ENCODE measurements around the gene EXD3. TPM values are rescaled to one million over a fixed set of nuclear protein-coding genes. Genes with fewer than 3 reads are reported as not detected.

The EXD3 gene
- total RNA-seq, 1 experiment from 2014 or later = 1.9 TPM

DNA sequence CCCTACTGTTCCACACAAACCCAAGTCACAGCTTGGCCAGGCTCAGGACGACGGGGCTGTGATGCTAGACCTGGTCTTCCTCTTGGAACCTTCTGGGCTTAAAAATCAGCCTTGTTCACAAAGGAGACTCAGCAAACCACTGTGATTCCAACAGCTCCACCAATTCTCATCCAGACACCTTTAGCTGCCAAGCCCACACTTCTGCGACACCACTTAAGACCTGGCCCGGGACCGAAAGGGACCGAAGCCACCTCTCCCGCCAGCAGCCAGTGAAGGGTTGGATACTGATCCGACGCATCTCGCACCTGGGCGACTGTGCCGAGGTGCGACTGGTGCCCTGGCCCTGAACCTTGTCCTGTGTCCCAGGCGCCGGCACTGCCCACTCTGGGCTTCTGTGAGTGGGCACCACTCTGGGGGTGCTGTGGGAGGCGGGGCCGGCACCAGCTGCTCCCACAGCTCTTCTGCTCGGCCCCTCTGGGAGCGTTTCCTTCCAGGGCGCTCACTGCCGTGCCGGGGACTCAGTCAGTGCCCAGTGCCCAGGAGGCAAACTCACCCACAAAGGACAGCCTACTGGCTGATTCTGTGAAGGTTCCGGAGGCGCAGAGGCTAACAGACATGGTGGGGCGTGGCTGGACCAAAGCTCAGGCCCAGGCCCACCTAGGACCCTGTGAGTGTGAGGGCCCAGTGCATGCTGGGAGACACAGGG is 50.9 kb downstream of the EXD3 start:
- Histone ChIP-seq H3K4me1 (peaks cover 9% of the 10 kb centered on the region; the same call in 1 of the 2 replicates), H3K27ac (no peak overlapping the region)

GRCh38 chr9:137371521-137371941 is 51.4 kb downstream of the EXD3 start:
- H3K4me1 ChIP-seq = peaks cover 9% of the 10 kb centered on the region; the same call in 1 of the 2 replicates
- H3K27me3 ChIP-seq = peaks cover 37% of the 10 kb centered on the region
- no peaks in the 10 kb centered on the region for H3K36me3 ChIP-seq
- peaks cover 6% of the 10 kb centered on the region; the same call in 1 of the 2 replicates for H3K9me3 ChIP-seq (replicated peaks)
- H3K27ac ChIP-seq = no peak overlapping the region
- no peak for DNase-seq
- no peak overlapping the region for H3K4me3 ChIP-seq

More for the DNA sequence above, 50.9 kb downstream of the EXD3 start:
- Histone ChIP-seq H3K36me3 (no peaks in the 10 kb centered on the region), H3K4me3 (no peak overlapping the region), H3K9me3 (replicated peaks) (peaks cover 6% of the 10 kb centered on the region; the same call in 1 of the 2 replicates), H3K27me3 (peaks cover 37% of the 10 kb centered on the region)
- no peak for DNase-seq

DNA sequence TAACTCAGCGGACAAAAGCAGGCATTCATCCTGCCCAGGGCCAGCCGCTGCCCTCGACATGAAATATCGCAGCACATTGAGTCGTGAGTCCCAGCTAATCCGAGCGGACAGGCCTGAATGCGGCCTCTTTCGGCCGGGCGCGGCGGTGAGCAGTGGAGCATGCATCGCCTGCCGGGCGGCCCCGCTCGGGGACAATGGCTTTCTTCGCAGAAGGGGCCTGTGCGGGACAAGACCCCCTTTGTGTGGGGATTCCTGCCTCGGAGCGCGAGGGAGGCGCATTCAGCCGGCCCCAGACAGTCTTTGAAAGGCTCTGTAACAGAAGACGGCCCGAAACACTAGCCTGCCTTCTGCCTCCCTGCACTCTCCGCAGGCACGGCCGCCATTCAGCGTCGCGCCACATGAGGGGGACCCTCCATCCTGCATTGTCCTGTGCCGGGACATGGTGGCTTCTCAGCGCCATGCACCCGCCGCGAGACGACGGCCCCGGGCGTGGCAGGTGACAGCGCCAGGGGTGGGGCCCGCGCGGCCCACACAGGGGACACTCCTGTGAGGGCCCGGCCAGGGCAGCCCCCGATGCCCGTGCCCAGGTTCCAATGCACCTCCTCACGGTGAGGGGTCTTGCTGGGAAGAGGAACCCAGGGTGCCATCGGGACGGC is 52.0 kb downstream of the EXD3 start:
- Histone ChIP-seq H3K27me3 (peaks cover 37% of the 10 kb centered on the region), H3K4me1 (peaks cover 9% of the 10 kb centered on the region; the same call in 1 of the 2 replicates), H3K36me3 (no peaks in the 10 kb centered on the region), H3K4me3 (peak overlapping the region; percentile 37), H3K27ac (no peak overlapping the region), H3K9me3 (replicated peaks) (peaks cover 6% of the 10 kb centered on the region; the same call in 1 of the 2 replicates)
- peak; percentile 62 to 76 for DNase-seq

DNA sequence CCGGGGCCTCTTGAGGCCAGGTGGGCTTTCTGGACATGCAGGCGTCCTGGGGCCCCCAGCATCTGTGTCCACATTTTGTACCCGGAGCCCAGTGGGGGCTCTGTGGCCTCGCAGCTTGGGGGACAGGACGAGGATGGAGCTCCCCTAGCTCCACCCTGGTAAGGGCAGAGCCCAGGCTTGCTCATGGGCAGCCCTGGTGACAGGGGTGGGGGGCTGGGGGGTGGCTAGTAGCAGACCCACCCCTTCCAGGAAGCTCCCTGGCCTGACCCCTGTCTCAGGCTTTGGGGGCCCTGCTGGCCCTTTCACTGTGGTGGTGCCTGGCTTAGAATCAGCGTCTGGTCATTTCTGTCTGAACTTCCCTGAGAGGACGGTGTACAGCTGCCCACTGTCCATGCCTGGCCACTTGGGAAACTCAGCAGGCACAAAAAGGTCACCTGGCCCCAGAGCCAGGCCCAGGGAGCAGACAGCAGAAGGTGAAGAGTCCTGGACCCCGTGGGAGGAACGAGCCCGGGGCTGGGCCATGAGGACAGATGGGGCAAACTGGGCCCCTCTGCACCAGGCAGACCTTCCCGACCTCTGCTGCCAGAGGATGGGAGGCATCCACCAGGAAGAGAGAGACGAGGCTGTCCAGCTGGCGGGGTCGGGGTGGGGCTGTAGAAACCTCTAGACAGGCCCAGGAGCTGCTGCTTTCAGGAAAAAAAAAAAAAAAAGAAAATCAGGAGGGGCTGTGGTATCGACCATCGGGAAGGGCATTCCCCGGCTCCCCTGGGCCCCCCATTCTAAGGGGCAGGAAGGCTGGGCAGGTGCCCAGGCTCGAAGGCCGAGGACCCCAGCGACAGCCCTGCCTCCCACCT is 52.8 kb downstream of the EXD3 start:
- peak; percentile 25 to 36 for DNase-seq
- H3K9me3 ChIP-seq (replicated peaks) = peaks cover under 1% of the 10 kb centered on the region; the same call in 1 of the 2 replicates
- no peak overlapping the region for H3K4me3 ChIP-seq
- peaks cover 37% of the 10 kb centered on the region for H3K27me3 ChIP-seq
- H3K36me3 ChIP-seq = no peaks in the 10 kb centered on the region
- H3K4me1 ChIP-seq = peaks cover 9% of the 10 kb centered on the region; the same call in 1 of the 2 replicates
- H3K27ac ChIP-seq = no peak overlapping the region

- no peak overlapping the region for H3K4me3 ChIP-seq
- no peak for DNase-seq
- H3K4me1 ChIP-seq = peaks cover 9% of the 10 kb centered on the region; the same call in 1 of the 2 replicates
Observed at GRCh38 chr9:137369061-137369787, 53.7 kb downstream of the EXD3 start.

DNA sequence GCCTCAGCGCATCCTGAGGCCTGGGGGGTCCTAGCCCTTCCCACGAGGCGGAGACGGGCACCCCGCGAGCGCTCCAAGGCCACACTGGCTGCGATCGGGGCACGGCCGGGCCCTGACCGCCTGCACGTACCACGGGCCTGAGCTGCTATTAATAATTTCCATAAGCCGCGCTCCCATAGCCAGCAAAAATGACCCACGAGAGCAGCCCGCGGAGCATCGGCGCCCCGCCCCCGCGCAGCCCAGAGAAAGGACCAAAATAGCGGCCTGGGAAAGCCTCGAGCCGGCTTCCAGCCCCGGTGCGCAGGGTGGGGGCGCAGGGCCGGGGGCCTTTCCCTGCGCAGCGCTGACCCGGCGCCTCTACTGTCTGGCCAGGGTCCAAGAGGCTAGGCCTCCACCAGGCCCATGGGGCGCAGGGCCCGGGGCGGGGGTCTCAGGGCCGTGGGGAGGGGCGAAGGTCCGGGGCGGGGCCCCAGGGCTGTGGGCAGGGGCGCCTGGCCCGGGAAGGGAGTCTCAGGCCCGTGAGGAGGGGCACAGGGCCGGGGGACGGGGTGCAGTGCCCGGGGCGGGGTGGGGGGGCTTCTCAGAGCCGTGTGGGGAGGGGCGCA is 54.4 kb downstream of the EXD3 start:
- H3K27me3 ChIP-seq = peaks cover 25% of the 10 kb centered on the region
- no peaks in the 10 kb centered on the region for H3K36me3 ChIP-seq
- H3K4me3 ChIP-seq = no peak overlapping the region
- no peaks in the 10 kb centered on the region for H3K9me3 ChIP-seq (replicated peaks)
- H3K27ac ChIP-seq = no peak overlapping the region
- DNase-seq = no peak
- peaks cover 6% of the 10 kb centered on the region; the same call in 1 of the 2 replicates for H3K4me1 ChIP-seq

More at GRCh38 chr9:137369061-137369787, 53.7 kb downstream of the EXD3 start:
- H3K27ac ChIP-seq = no peak overlapping the region
- H3K36me3 ChIP-seq = no peaks in the 10 kb centered on the region
- H3K27me3 ChIP-seq = peaks cover 32% of the 10 kb centered on the region
- no peaks in the 10 kb centered on the region for H3K9me3 ChIP-seq (replicated peaks)

DNA sequence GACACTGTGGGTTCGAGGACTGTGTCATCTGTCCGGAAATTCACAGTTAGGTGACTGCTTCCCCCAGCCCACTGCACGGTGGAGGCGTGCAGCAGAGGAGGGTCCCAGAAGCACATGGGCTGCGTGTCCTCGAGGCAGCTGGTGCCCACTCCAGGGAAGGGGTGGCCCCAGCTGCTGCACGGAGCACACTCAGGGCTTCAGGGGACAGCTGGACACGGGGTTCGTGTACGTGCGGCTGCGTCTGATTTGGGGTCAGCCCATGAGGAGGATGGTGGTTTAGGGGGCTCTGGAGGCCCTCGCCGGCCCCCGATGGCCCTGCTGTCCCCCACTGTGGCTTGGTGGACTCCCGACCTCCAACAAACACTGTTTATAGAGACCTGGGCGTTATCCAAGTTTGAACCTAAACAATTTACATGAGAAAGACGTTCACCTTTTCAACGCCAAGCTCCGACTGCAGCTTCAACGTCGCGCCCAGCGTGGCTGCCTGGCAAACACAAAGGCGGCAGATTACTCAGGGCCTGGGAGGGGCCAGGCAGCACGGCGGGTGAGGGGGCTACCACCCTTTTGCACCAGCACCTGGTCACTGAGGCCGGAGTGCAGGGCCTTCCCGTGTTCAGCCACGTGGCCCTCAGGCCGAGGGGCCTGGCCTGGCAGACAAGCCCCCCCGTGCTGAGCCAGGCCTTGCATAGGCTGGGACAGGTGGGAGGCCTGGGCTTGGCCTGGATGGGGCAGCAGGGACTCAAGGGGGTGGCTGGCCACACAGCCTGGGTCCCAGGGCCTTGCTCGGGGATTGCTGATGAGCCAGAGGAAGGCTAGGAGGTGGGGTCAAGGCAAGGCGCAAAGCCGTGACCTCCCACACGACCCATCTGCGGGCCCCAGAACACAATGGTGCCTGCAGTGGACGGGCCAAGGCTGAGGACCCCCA is 55.2 kb downstream of the EXD3 start:
- H3K27me3 ChIP-seq = peaks cover 18% of the 10 kb centered on the region
- H3K36me3 ChIP-seq = no peaks in the 10 kb centered on the region
- H3K27ac ChIP-seq = no peak overlapping the region
- H3K4me3 ChIP-seq = no peak overlapping the region
- no peaks in the 10 kb centered on the region for H3K9me3 ChIP-seq (replicated peaks)
- peaks cover under 1% of the 10 kb centered on the region; the same call in 1 of the 2 replicates for H3K4me1 ChIP-seq
- DNase-seq = no peak

GRCh38 chr9:137366891-137367381 is 56.0 kb downstream of the EXD3 start:
- no peak overlapping the region for H3K4me3 ChIP-seq
- no peaks in the 10 kb centered on the region; the same call in 1 of the 2 replicates for H3K9me3 ChIP-seq (replicated peaks)
- no peak overlapping the region for H3K27ac ChIP-seq
- H3K36me3 ChIP-seq = no peaks in the 10 kb centered on the region
- no peaks in the 10 kb centered on the region for H3K4me1 ChIP-seq
- peaks cover 9% of the 10 kb centered on the region for H3K27me3 ChIP-seq
- no peak for DNase-seq

- Histone ChIP-seq H3K4me3 (no peak overlapping the region), H3K4me1 (no peaks in the 10 kb centered on the region), H3K27ac (no peak overlapping the region), H3K27me3 (peaks cover 4% of the 10 kb centered on the region), H3K9me3 (replicated peaks) (no peaks in the 10 kb centered on the region; the same call in 1 of the 2 replicates), H3K36me3 (no peaks in the 10 kb centered on the region)
- no peak for DNase-seq
Observed at GRCh38 chr9:137366445-137366810, 56.5 kb downstream of the EXD3 start.

GRCh38 chr9:137365552-137366444 is 57.2 kb downstream of the EXD3 start:
- Histone ChIP-seq H3K36me3 (no peaks in the 10 kb centered on the region), H3K9me3 (replicated peaks) (no peaks in the 10 kb centered on the region; the same call in 1 of the 2 replicates), H3K27ac (no peak overlapping the region), H3K27me3 (no peaks in the 10 kb centered on the region; the same call in 1 of the 2 replicates), H3K4me1 (no peaks in the 10 kb centered on the region), H3K4me3 (no peak overlapping the region)
- no peak for DNase-seq

DNA sequence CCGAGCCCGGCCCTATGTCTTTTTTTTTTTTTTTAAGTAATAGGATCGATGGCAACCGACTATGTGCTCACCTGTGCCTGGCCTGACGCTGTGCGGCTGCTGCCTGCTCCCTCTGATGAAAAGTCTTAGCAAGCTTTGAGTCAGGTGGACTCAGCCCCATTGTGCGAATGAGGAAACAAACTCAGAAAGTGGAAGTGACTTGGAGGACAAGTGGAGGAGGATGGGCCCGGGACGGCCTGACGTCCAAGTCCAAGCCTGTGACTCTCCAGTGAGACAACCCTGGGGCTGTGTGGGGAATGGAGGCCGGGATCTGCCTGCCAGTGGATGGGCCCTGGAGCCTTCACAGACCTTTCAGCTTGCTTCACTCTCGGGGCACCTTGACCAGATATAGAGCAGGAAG is 57.9 kb downstream of the EXD3 start:
- no peaks in the 10 kb centered on the region; the same call in 1 of the 2 replicates for H3K27me3 ChIP-seq
- no peaks in the 10 kb centered on the region for H3K36me3 ChIP-seq
- H3K27ac ChIP-seq = no peak overlapping the region
- H3K9me3 ChIP-seq (replicated peaks) = no peaks in the 10 kb centered on the region; the same call in 1 of the 2 replicates
- no peak overlapping the region for H3K4me3 ChIP-seq
- no peak for DNase-seq
- no peaks in the 10 kb centered on the region for H3K4me1 ChIP-seq

- Histone ChIP-seq H3K4me1 (no peaks in the 10 kb centered on the region), H3K27me3 (no peaks in the 10 kb centered on the region), H3K4me3 (no peak overlapping the region), H3K27ac (no peak overlapping the region), H3K36me3 (no peaks in the 10 kb centered on the region), H3K9me3 (replicated peaks) (peaks cover 9% of the 10 kb centered on the region)
- DNase-seq = no peak
Observed at GRCh38 chr9:137359850-137360249, 63.1 kb downstream of the EXD3 start.

Measured in SJCRH30 (cell line).